GM08714 (cell line): Measurements from ENCODE around the gene BCLAF3.

Experiments
- H3K4me3 ChIP-seq: fragments of 200-500 bp; sonication (Bioruptor generic); 2 replicates; pipeline ENCODE4 v1.5.1; 2014; ENCODE audit warnings: mild to moderate bottlenecking, low read length, inconsistent platforms
- ZNF274 ChIP-seq: IDR thresholded peaks from 2 replicates; pipeline ENCODE4 v1.6.1; 2012; ENCODE audit warnings: mild to moderate bottlenecking, low read depth, low read length

BCLAF3 gene

GRCh38 chrX:19990556-19991349, at the start of gene BCLAF3:
BCLAF3 (minus strand) TSS chrX:19991061; CDS start chrX:19970264, 20,797 bp downstream.
- no peak for TF ChIP-seq ZNF274
- H3K4me3 ChIP-seq = peak within 1 kb of the TSS; percentile 96

DNA sequence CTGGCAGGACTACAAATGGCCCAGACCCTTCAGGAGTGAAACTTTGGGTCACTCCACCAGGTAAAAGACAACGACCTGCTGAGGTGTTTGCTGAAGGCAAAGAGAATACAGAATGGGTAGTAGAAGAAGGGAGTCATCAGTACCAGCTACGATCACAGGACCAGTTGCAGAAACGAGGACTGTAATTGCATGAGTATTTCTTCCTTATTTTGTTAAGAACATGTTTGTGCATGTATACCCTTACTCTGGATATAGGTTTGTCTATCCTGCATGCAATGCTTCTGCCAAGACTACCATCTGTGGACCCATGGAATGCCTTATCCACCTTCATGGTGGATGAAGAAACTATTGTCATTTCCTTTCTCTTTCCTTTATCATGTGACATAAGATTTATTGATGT, 48.1 kb upstream of the BCLAF3 start:
- no peak for TF ChIP-seq ZNF274
- H3K4me3 ChIP-seq = no peak overlapping the region

DNA sequence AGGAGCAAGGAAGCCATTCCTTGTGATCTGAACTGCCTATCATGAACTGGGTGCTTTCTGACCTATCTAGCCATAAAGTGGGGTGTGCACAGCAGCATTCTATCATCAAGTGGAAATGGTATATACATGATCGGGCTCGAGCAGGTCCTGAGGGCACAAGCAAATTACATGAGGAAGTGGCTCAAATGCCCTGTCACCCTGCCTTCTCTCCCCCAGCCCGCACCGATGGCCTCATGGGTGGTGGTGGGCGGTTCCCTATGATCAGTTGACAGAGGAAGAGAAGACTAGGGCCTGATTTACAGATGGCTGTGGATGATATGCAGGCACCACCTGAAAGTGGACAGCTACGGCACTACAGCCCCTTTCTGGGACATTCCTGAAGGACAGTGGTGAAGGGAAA, 46.3 kb upstream of the BCLAF3 start:
- no peak overlapping the region for H3K4me3 ChIP-seq
- TF ChIP-seq ZNF274 = no peak

- no peak for TF ChIP-seq ZNF274
- H3K4me3 ChIP-seq = no peak overlapping the region
Observed at GRCh38 chrX:20032201-20032600, 41.3 kb upstream of the BCLAF3 start.

DNA sequence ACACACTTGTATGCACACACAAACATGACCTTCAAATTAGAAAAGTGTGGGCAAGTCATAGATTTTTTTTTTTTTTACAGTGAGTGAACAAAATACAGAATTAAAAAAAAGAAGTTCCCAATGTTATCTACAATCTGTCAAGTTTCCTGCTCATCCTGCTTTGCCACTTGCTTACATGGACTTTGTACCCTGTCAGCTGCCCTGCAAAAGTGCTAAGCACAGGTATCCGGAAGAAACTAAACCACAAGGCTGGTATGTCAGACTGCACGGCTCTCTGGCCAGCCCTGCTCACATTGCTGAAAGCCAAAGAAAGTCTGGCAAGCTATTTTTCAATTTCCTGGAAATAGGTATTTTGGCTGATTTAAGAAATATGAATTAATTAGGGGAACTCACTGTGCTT, 38.9 kb upstream of the BCLAF3 start:
- TF ChIP-seq ZNF274 = no peak
- H3K4me3 ChIP-seq = no peak overlapping the region

- no peak overlapping the region for H3K4me3 ChIP-seq
- TF ChIP-seq ZNF274 = no peak
Observed at GRCh38 chrX:20028588-20028987, 37.7 kb upstream of the BCLAF3 start.

- TF ChIP-seq ZNF274 = no peak
- H3K4me3 ChIP-seq = no peak overlapping the region
Observed at GRCh38 chrX:20026278-20026677, 35.4 kb upstream of the BCLAF3 start.

- TF ChIP-seq ZNF274 = no peak
- H3K4me3 ChIP-seq = no peak overlapping the region
Observed at GRCh38 chrX:20019672-20020365, 29.0 kb upstream of the BCLAF3 start.

- TF ChIP-seq ZNF274 = no peak
- no peak overlapping the region for H3K4me3 ChIP-seq
Observed at GRCh38 chrX:20016616-20016945, 25.7 kb upstream of the BCLAF3 start.

DNA sequence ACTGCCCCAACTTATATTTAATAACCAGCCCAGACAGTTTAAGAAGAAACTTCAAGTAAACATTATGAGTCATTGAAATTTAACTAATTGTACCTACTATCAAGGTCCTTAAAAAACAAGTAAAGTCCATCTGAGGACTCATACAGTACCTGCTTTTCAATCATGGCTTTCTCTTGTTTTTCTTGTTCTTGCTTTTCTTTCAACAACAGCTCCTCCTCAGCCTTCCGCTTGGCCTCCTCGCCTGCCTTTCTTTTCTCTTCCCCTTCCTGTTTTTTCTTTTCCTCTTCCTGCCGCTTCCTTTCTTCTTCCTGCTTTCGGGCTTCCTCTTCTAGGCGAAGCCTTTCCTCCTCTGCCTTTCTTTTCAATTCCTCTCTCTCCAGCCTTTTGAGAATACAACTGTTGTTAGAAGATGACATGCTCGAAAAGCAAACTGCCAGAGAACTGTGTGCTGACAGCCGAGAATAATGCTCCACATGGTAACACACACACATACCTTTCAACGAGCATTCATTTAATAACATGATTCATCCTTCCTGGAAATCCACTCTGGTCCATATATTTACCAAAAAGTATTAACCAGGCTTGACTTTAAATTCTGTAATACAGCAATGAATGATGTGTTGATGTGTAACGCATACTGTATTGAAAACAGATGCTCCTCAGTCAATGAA, 25.2 kb upstream of the BCLAF3 start:
- TF ChIP-seq ZNF274 = peak; percentile 71

GRCh38 chrX:20015422-20015821, 24.6 kb upstream of the BCLAF3 start:
- TF ChIP-seq ZNF274 = no peak

More for the DNA sequence above, 25.2 kb upstream of the BCLAF3 start:
- H3K4me3 ChIP-seq = no peak overlapping the region

GRCh38 chrX:20011608-20012007, 20.7 kb upstream of the BCLAF3 start:
- H3K4me3 ChIP-seq = no peak overlapping the region
- TF ChIP-seq ZNF274 = no peak

More at GRCh38 chrX:20015422-20015821, 24.6 kb upstream of the BCLAF3 start:
- H3K4me3 ChIP-seq = no peak overlapping the region

DNA sequence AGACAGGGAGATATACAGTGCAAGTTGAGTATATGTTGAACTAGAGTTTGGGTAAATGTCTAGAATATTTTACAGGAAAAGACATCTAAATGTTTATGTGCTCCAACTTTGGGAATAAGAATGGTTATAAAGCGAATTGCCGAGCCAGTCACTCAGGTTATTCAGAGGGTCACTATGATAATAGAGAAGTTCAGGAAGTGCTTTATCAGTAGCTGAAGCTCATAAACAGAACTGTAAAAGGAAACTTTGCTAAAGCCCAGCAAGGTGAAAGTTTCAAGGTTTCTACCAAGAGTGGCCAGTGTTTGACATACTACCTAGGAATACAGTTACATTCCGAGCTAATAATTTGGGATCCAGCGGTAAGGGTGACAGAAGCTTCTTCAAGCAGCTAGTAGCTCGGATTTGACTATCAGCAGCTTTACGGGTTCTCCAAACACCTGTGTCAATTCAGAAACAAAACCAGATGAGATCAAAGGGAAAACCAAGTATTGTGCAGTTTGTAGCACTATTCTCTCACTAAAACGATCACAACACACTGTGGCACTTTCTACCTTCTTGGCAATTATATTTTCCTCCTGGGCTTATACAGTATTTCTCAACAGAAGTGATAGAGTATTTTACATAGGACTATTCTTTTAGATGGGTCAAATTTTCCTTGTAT, 17.2 kb upstream of the BCLAF3 start:
- TF ChIP-seq ZNF274 = no peak

DNA sequence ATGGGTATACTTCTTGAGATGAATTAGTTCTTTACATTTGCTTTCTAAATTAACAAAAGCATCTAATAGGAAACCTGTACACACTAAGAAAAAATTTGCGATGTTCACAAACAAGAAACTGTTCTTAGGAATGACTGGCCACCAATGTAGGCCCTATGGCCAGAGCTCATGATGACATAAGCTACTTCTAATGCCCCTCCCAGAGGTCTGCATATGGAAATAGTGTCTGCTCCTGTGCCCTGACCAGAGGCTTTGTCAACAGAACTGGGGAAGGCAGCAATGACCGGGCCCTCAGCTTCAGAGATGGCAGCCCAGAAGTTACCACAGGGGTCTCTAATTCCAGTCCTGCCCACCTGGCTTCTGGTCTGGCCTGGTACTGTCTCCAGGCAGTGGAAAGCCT, 15.0 kb upstream of the BCLAF3 start:
- no peak for TF ChIP-seq ZNF274
- H3K4me3 ChIP-seq = no peak overlapping the region

More for the DNA sequence above, 17.2 kb upstream of the BCLAF3 start:
- H3K4me3 ChIP-seq = no peak overlapping the region

- no peak for TF ChIP-seq ZNF274
- no peak overlapping the region for H3K4me3 ChIP-seq
Observed at GRCh38 chrX:20001588-20001987, 10.7 kb upstream of the BCLAF3 start.
